Dermis blood vessel endothelial cell (primary cell): ENCODE results near the gene LRP1. TPM values are rescaled to one million over a fixed set of nuclear protein-coding genes. Genes with fewer than 3 reads are reported as not detected.

Experiments used
- DNase-seq: peaks from one replicate; pipeline ENCODE4 v3.0.0; 2010
- total RNA-seq: library from RNA; depleted of rRNA; stranded (reverse); fragments of >200 nt; gene quantifications from 2 replicates; pipeline ENCODE4 v1.2.3, GENCODE V29; 2014

LRP1 gene
- total RNA-seq, 1 donor from 2014 or later, result 3.2 TPM

- DNase-seq, result peak; percentile 92
Measured at GRCh38 chr12:57238854-57239554, 110.7 kb downstream of the LRP1 start.

- no peak for DNase-seq
Measured at GRCh38 chr12:57239587-57240065, 111.3 kb downstream of the LRP1 start.

DNA sequence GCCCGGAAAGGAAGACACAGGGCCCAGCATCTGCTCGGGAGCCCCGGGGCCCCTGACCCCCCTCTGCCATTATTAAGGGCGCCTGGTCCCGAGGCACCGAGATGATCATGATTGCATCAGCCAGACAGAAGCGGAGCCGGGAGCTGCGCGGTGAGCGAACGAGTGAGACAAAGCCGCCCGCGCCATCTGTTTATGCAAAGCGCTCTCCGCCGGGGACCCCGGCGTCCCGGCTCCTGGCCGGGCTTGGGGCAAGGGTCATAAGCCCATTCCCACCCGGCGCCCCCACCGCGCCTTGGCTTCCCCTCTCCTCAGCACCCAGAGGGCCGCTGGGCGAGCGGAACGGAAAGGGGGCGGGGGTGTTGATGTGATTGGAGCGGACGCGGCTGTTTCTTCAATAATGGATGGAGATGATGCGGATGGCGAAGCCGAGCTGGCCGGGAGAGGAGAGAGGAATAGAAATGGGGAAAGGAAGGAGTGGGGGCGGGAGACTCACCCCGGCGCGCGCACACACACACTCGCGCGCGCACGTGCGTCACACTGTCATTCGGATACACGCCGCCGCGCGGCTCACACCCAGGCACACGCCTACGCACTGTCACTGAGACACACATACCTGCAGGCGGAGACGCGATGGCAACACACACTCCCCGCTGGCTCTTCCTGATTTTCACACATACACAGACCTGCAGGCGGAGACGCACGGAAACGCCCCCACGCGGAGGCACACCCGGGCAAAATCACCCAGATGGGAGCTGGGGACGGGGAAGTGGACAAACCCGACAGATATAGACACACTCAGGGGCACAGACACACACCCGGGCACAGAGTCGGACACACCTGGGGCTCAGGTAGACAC lies 112.0 kb downstream of the LRP1 start:
- no peak for DNase-seq

DNA sequence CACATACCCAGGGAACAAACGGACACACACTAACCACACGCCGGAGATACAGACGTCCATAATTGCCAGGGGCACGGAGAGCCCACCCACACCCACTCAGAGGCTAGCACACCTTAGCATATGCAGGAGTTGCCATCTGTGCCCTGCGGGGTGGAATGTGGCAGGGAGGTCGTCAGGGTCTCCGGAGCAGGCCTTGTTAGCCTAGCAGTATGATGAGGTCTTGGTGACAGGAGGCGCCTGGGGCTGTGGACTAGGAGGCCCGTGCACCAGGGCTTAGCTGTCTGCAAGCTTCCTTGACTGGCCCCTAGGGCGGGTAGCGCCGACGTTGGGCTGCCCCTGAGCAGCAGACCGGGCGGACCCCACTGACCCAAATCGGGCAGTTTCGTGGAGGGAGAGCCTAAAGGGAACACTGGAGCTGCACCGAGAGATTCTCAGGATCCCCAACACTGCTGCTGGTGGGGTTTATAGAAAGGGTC lies 112.7 kb downstream of the LRP1 start:
- no peak for DNase-seq

- no peak for DNase-seq
Measured at GRCh38 chr12:57241402-57242310, 113.4 kb downstream of the LRP1 start.

DNA sequence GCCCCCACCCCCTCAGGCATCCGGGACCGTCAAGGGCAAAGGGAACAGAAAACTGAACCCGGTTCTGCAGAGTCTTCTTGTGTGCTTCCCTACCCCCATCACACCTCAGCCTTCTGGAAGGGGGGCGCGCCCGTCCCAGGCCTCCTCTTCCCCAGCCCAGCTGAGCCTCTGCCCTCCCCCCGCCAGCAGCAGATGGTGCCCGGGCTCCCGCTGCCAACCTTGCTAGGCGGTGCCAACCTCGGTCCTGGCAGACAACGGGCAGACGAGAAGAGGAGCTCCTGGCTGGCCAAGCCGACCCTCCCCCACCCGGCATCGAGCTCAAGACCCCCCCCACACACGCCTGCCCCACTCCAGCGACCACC lies 114.0 kb downstream of the LRP1 start:
- DNase-seq, result no peak

GRCh38 chr12:57242691-57243454 lies 114.6 kb downstream of the LRP1 start:
- DNase-seq, result peak; percentile 66

DNA sequence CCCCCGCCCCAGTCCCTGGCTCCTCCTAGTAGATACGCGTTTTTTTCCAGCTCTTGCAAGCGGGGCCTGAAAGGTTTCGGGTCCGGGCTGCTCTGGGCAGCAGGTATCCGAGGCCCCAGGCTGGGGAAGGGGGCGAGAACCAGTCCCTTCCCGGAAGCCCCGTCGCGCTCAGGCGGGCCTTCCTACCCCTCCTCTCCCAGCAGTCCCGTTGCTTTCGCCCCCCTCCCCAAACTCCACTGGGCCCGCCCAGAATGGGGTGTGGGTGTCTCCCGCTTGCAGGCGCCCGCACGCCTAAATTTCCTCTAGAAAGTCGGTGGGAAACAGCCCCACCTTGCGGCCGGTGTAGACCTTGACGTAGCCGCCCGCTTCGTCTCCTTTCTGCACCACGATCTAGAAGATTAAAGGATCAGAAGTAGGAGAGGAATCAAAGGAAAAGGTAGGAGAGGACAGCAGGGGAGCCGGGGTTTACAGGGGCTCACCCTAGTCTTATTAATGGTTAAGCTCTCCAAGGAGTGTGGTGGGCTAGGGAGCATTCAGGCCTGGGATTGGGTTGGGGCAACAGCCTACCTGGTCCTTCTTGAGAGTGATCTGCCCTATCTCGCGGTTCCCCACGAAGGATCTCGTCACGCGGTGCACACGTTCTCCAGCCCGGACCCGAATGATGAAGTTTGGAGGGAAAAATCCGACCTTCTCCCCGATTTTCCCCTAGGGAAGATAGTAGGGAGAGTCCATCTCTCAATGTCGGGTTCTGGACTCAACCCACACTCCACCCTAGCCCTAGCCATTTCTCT lies 115.4 kb downstream of the LRP1 start:
- peak; percentile 78 for DNase-seq

- no peak for DNase-seq
Measured at GRCh38 chr12:57244312-57244696, 116.0 kb downstream of the LRP1 start.

DNA sequence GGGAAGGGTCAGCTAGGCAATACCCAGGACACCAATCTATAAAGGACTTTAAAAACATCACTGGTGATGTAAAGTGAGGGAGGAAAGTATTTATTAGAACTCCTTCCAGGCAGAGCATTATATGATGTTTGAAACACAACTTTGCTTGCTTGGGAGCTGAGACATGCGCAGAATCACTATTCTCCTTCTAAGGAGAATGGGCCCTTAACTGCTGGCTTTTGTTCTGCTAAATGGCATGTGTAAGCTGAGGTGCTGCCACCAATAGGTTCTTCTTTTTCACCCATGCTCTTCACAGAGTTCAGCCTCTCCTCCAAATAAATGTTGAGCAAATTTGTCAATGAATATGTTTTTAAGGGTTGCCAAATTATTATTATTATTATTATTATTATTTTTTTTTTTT lies 118.8 kb downstream of the LRP1 start:
- no peak for DNase-seq

DNA sequence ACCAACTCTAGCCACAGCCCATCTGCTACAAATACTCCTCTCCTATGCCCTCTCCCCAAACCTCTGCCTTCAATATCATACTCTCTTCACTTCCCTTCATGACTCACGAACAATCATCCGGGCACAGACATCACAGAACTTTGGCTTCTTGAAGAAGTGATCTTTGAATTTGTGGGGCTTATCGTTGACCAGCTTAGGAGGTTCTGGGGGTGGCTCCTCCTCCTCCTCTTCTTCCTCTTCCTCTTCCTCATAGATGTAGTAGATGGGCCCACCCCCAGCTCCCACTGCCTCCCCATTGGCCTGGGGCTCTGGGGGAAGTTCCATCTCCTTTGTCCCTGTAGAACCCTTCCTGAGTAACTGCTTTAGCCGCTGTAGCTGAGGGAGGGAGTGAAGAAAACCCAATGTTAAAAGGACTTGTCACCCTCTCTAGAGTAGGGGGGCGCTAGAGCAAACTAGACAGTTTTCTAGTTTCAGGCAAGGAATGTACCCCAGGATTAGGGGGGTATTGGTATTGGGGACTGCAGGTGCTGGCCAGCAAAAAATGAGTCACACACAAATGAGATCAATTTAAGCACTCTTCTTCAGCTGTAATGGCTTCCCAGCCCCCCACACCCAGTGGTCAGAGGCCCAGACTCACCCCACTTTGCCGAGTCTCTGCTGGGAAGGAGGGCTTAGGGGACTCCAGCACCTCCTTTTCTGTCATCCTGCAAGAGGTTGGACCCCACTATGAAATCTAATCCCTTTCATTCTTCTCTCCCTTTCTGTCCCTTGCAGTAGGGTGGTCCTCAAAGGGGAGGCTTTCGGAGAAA lies 120.9 kb downstream of the LRP1 start:
- DNase-seq, result no peak

- DNase-seq, result no peak
Measured at GRCh38 chr12:57250541-57250940, 122.3 kb downstream of the LRP1 start.

DNA sequence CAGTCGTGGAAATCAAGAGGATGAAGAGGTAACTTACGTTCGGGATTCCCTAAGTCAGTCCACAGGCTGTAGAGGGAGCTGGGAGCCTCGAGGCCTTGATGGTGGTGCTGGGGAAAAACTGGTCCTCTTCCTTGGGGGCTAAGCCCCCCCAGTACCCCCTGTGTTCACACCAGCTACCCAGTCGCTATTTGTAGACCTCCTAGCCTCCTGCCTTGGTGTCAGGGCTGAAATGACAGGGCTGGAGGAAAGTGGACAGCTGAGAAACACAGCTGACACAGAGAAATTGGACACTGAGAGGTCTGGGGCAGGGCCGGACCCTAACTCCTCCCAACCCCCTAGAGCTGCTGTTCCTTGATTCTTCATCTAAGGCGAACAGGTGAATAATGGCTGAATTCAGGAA lies 122.7 kb downstream of the LRP1 start, which contains the start of gene STAC3:
STAC3 (minus strand) TSS at position 232 of the 400 bp plus-strand sequence. CDS start 1,551 bp downstream, outside the sequence.
- DNase-seq, result no peak

DNA sequence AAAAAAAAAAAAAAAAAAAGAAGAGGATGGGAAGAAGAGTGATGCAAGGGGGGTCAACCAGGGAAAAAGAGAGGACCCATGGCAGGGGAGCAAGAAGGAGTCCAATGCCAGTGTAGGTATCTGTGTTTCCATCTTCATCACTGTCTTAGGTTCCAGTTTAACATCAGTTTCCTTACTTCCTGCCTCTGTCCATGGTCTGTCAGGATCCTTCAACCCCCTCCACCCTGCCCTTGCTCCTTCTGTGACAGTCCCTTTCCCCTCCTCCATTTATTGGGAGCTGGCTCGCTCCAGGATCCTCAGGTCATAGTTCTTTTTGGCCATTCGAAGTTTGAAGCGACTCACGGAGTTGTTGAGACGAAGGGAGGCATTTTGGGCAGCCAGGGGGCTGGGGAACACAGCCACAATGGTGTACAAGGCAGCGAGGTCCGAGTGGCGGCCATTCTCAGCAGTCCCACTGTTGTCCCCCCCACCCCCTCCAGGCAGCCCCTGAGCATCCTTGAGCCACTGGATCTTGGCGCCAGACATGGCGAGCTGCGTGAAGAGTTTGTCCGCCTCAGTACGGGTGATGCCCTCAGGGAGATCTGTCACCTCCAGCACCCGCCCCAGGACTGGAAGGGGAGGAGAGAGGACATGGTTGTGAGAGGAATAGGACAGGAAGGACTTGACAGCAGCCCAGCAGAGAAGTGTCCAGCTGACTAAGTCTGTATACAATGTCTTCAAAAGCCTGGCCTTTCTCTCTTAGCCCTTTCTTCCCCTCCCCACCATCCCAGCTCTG lies 126.4 kb downstream of the LRP1 start:
- no peak for DNase-seq

DNA sequence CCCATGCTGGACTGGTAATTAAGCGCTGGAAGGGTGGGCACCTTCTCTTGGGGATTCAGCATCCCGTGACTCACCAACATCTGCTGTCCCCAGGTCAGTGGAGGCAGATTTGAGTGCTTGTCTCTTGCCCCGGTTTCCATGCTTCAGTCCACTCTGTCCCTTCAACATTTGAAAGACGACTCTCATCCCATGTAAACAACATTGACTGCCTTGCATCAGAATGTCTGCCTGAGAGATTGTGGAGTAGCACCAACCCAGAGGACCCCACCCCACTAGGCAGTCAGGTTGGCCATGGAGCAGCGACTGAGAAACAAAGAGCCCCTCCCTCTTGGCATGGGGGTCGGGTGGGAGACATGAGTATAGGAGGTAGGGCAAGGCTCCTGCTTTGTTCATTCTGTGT lies 127.6 kb downstream of the LRP1 start:
- no peak for DNase-seq

DNA sequence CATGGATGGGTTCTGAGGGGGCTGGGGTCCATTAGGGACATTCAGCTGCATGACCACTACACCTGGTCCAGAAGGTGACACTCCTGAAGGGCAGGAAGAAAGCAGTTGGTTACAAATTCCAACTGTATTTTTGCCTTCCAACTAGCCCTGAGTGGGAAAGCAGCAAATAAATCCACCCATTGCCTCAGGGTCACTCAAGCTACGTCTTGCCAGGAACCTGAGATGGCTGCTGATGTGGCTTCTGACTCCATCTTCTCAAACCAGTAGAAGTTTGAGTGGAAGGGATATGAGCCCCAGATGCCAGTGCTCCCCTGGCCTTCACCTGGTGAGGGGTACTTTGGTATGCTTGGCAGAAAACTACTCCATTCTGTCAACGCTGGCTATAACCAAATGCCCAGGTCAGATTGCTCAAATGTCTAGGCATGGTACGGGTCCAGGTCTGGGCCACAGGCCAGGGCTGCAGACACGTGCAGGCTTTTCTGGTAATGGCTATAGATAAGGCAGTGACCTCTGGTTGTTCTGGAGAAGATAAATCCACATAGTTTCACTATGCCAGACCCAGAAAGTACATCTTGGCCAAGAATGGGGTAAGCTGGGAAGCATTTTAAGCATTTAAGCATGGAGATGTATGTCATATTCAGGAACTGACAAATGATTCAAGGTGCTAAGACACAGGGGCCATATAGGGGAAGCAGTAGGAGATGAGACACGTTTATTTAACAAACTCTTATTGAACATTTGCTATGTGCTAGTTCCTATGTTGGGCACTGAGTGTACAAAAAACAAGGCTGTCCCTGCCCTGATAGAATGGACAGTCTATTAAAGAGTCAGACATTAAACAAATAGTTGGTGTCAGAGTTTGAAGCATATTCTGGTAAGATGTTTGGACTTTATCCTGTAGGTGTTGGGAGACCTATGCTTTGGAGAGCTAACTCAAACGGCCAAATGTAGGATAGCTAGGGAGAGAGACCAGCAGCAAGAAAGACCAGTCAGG lies 131.0 kb downstream of the LRP1 start:
- DNase-seq, result no peak

DNA sequence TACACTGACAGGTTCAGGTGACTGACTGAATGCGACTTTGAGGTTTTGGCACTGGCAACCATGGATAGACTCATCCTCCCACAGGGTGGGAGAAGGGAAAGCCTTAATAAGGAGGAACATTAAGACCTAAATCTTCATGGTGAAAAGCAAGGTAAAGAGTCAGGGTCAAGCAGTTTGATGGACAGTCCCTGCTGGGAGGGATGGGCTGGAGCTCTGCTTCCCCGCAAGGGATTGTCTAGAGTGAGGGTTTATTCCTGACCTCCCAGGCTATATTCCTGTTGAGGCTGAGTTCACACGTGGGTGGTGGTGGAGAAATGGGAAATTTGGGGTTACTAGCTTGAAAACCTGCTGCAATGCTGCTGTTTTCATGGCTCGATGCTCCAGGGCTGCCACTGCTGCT lies 132.1 kb downstream of the LRP1 start:
- DNase-seq, result no peak

DNA sequence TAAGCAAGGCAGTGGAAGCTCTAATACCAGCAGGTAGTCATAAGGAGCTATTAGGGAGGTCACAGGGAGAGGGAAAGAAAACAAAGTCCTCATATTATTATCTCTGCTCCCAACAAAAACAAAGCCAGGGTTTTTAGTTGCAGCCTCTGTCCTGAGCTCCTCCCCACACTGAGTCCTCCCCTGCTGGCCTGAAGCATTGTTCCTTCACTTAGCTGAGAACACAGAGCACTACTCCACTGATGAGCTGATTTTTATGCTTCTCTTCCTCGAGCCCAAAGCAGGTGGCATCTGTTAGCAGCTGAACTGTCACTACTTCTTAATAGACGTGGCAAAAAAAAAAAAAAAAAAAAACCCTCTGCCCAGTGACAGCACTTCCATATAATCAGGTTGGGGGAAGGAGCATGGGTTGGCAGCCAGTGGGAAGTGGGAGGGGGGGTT lies 133.2 kb downstream of the LRP1 start:
- no peak for DNase-seq
